Ascending aorta (tissue), 2 donors: Measurements from ENCODE around the gene PPP2R5D. TPM values are rescaled to one million over a fixed set of nuclear protein-coding genes. Genes with fewer than 3 reads are reported as not detected.

Source experiments
- DNase-seq, 2 donors: peaks; one replicate each; pipeline ENCODE4 v3.0.0-alpha.2; 2019; ENCODE audit warnings: low spot score in 2 of 2
- H3K27ac ChIP-seq, 2 donors: fragments of 200-600 bp; sonication (generic); one replicate each; pipeline ENCODE4 v1.5.1; 2016 to 2017; ENCODE audit warnings: mild to moderate bottlenecking in 1 of 2
- H3K27me3 ChIP-seq: fragments of 200-600 bp; sonication (generic); one replicate; pipeline ENCODE4 v1.5.1; 2017
- H3K36me3 ChIP-seq, 2 donors: fragments of 200-600 bp; sonication (generic); one replicate each; pipeline ENCODE4 v1.5.1; 2016
- H3K4me1 ChIP-seq, 2 donors: fragments of 200-600 bp; sonication (generic); one replicate each; pipeline ENCODE4 v1.5.1; 2016 to 2017; ENCODE audit warnings: mild to moderate bottlenecking in 1 of 2
- H3K4me3 ChIP-seq, 2 donors: fragments of 200-600 bp; sonication (generic); one replicate each; pipeline ENCODE4 v1.5.1; 2016 to 2017; ENCODE audit warnings: mild to moderate bottlenecking in 1 of 2
- H3K9me3 ChIP-seq, 2 donors: fragments of 200-600 bp; sonication (generic); one replicate each; pipeline ENCODE4 v1.5.1; 2016
- intact Hi-C: fragments of 100-400 bp; cut with DNase I; formaldehyde crosslinking; loops from one replicate; pipeline ENCODE4 v1.15.1; 2023
- total RNA-seq: library from RNA; depleted of rRNA; stranded (reverse); fragments of >200 nt; gene quantifications from one replicate; pipeline ENCODE4 v1.1.0, GENCODE V29; 2016
- TF ChIP-seq, protein P1 (sequence below), 3 experiments: fragments of 200-600 bp in 2 of 3; fragments of 450-650 bp in 1 of 3; sonication (generic) in 2 of 3; IDR thresholded peaks; one replicate each; pipeline ENCODE4 v1.5.1; 2016 to 2019; ENCODE audit warnings: antibody characterized with exemption in 3 of 3, mild to moderate bottlenecking in 1 of 3, moderate library complexity in 1 of 3

Gene PPP2R5D
- total RNA-seq, 1 donor from 2014 or later, result 27.7 TPM

DNA sequence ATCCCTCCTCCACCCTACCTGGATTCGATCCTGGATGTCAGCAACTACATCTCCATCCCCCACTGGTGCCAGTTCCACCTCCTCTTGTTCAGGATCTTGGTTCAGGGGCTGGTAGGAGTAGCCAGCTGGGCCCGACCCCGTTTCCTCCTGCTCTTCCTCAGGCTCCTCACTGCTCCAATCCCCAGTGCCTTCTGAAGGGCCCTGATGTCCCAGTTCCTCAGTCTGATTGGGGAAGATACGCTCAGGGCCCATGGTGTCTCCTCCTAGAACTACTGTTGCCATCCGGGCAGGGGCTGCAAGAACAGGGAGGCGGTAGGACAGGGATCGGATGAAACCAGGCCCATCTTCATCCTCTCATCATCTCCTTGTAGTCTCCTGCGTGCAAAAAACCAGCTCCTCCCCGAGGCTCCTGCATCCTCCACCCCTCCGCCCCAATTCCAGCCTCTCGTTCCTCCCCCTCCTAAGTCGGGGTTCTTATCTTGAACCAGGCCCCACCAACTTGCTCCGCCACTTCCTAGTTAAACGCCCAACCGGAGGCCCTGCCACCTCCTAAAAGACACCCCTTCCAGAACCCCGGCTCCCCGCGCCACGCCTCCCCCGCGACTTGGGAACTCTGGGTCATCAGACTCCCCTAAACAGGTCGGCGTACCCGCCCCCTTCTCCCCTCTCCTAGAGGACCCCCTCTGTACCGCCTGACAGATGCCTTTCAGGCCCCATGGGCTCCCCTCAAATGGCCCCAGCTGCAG lies 28.9 kb downstream of the PPP2R5D start:
- intact Hi-C loops, result loop anchor here (1.0 to 5.0 kb wide), 5 partner anchors 29 to 159 kb away; partner anchors contain the start of genes PPP2R5D and SRF
- Histone ChIP-seq H3K36me3 (peaks cover 44 to 48% of the 10 kb centered on the region in 2 donors), H3K27ac (peak overlapping the region; percentile 80 to 81), H3K9me3 (no peaks in the 10 kb centered on the region), H3K27me3 (no peaks in the 10 kb centered on the region), H3K4me3 (peak overlapping the region; percentile 65 to 76), H3K4me1 (peaks cover 13 to 33% of the 10 kb centered on the region in 2 donors)
- no peak for DNase-seq
- TF ChIP-seq, protein P1, sequence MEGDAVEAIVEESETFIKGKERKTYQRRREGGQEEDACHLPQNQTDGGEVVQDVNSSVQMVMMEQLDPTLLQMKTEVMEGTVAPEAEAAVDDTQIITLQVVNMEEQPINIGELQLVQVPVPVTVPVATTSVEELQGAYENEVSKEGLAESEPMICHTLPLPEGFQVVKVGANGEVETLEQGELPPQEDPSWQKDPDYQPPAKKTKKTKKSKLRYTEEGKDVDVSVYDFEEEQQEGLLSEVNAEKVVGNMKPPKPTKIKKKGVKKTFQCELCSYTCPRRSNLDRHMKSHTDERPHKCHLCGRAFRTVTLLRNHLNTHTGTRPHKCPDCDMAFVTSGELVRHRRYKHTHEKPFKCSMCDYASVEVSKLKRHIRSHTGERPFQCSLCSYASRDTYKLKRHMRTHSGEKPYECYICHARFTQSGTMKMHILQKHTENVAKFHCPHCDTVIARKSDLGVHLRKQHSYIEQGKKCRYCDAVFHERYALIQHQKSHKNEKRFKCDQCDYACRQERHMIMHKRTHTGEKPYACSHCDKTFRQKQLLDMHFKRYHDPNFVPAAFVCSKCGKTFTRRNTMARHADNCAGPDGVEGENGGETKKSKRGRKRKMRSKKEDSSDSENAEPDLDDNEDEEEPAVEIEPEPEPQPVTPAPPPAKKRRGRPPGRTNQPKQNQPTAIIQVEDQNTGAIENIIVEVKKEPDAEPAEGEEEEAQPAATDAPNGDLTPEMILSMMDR (IDR thresholded peaks at IDR 0.05), result no peak

DNA sequence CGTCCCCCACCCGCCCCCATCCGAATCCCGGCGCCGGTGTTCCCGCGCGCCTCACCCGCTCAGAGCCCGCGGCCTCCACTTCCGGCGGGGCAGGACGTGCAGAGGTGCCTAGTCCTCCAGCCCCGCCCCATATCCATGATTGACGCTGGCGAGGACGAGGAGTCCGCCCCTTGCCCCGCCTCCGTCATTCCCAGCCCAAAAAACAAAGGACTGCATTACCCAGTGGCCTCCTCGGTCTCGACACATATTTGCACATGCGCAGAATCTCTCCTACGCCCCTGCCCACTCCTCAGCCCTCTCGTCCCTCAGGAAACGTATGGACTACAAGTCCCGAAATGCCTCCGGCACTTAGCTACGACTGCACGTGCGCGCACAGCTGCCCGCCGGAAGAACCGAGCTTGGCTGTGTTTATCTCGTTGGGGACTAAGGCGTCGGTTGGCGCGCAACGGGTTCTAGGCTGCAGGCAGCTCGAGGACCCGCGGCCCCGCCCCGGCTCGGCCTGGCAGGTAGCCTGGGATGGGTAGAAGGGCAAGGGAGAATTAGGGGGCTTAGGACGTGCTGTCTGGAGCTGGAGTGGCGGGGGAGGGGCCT lies 29.6 kb downstream of the PPP2R5D start, which contains the start of the genes KLHDC3 and MEA1:
KLHDC3 (plus strand) TSS at position 407 of the 591 bp plus-strand sequence. CDS start 2,944 bp downstream, outside the sequence.
MEA1 (minus strand) TSS at position 104 of the 591 bp plus-strand sequence. CDS start 133 bp downstream, outside the sequence.
- intact Hi-C loops, result loop anchor here (1.0 to 5.0 kb wide), 8 partner anchors 30 to 158 kb away; partner anchors contain the start of genes CNPY3, KLC4, MRPL2 and PEX6
- DNase-seq, result peak; percentile 99 to 100
- TF ChIP-seq, protein P1 (IDR thresholded peaks at IDR 0.05), result no peak
- Histone ChIP-seq H3K4me3 (peak within 1 kb of the TSS; percentile 76 to 81), H3K27me3 (no peaks in the 10 kb centered on the region), H3K9me3 (no peaks in the 10 kb centered on the region), H3K36me3 (peaks cover 46 to 48% of the 10 kb centered on the region in 2 donors), H3K27ac (peak within 1 kb of the TSS; percentile 81 to 82), H3K4me1 (peaks cover 13 to 33% of the 10 kb centered on the region in 2 donors)

DNA sequence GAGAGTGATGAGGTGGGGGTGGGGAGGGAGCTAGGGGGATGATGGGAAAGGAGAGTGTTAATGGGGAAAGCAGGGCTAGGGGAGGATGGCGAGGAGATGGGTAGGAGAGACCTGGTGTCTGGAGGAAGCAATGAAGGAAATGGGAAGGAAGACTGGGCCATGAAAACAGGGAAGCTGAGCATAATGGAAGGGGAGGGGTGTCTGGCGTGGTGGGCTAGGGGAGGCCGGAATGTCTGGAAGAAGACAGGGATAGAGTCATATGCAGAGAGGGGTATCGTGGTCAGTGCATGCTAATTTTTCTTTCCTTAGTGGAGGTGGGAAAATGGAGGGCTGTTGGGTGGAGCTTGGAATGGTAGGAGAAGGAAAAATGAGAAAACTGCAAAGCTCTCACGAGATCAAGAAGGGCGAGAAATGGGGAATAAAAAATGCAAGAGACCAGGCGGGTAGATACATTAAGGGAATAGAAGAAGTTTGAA lies 30.1 kb downstream of the PPP2R5D start:
- TF ChIP-seq, protein P1 (IDR thresholded peaks at IDR 0.05), result no peak
- H3K36me3 ChIP-seq, result peaks cover 47 to 49% of the 10 kb centered on the region in 2 donors
- intact Hi-C loops, result loop anchor here (1.0 to 5.0 kb wide), 7 partner anchors 36 to 158 kb away; partner anchors contain the start of genes CNPY3, KLC4, MRPL2 and PEX6

DNA sequence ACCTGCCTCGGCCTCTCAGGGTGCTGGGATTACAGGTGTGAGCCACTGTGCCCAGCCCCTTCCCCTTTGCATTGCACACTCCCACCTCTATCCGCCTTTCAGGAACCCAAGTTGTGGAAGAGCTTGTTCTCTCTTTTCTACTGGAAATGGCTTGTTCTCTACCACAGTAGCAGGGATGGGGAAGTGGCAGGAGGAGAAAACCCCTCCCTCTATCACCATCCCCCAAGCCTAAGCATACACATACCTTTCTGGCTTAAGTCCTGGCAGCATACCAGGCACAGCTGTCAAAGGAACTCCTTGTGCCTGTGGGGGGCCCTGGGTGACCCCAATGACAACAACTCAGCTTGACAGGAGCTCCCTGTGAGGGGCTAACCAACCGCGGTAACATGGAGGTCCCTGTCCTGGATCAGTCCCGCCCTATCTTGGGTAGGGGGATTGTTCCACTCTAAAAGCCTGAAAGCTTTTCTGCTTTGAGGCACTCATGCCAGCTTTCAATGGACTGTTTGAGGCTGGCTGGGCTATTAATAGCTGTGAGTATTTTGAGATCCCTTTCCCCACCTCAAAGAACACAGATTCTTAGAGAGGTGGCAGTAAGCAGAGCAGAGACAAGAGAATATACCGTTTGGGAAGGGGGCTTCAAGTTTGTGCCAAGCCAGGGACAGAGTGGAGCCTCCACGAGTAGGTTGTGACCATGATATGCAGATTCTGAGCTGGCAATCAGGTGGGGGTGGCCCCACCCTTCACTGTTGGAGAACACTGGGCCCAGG lies 32.0 kb downstream of the PPP2R5D start:
- H3K9me3 ChIP-seq, result no peaks in the 10 kb centered on the region
- H3K27me3 ChIP-seq, result no peaks in the 10 kb centered on the region
- H3K27ac ChIP-seq, result peak overlapping the region; percentile 27 to 82
- H3K4me3 ChIP-seq, result peak overlapping the region in 1 of 2 donors; percentile 76
- TF ChIP-seq, protein P1 (IDR thresholded peaks at IDR 0.05), result no peak
- H3K36me3 ChIP-seq, result peaks cover 32 to 33% of the 10 kb centered on the region in 2 donors
- intact Hi-C loops, result no loop called here
- peaks cover 18 to 39% of the 10 kb centered on the region in 2 donors for H3K4me1 ChIP-seq
- no peak for DNase-seq

More for the DNA sequence above, 30.1 kb downstream of the PPP2R5D start:
- peak overlapping the region; percentile 58 to 82 for H3K27ac ChIP-seq
- H3K27me3 ChIP-seq, result no peaks in the 10 kb centered on the region
- DNase-seq, result no peak
- H3K4me3 ChIP-seq, result peak overlapping the region; percentile 76 to 81
- H3K9me3 ChIP-seq, result no peaks in the 10 kb centered on the region
- peaks cover 13 to 33% of the 10 kb centered on the region in 2 donors for H3K4me1 ChIP-seq

DNA sequence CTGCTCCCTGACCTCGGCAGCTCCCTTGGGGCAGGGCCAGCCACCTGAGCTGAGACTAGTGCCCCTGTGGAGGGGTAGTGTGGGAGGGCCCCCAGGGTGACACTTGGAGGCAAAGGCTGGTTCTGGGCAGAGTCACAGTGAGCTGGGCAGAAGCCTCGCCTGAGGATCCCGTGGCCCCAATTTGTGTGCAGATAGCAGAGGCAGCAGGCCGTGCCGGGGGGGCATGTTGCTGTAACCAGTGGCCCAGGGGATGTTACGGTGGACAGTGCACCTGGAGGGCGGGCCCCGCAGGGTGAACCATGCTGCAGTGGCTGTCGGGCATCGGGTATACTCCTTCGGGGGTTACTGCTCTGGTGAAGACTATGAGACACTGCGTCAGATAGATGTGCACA lies 32.6 kb downstream of the PPP2R5D start:
- H3K27me3 ChIP-seq, result no peaks in the 10 kb centered on the region
- H3K4me3 ChIP-seq, result peak overlapping the region in 1 of 2 donors; percentile 76
- TF ChIP-seq, protein P1 (IDR thresholded peaks at IDR 0.05), result no peak
- no peak for DNase-seq
- intact Hi-C loops, result no loop called here
- no peaks in the 10 kb centered on the region for H3K9me3 ChIP-seq
- peak overlapping the region; percentile 27 to 82 for H3K27ac ChIP-seq
- peaks cover 27 to 28% of the 10 kb centered on the region in 2 donors for H3K36me3 ChIP-seq
- peaks cover 18 to 39% of the 10 kb centered on the region in 2 donors for H3K4me1 ChIP-seq
